CD4-positive, CD25-positive, alpha-beta regulatory T cell (primary cell): ENCODE measurements around the gene HOXA4. TPM values are rescaled to one million over a fixed set of nuclear protein-coding genes. Genes with fewer than 3 reads are reported as not detected.

Experiments used
- ATAC-seq, 2 donors: fragments of 150-1000 bp; cut with Tn5 transposase; one replicate each; pipeline ENCODE4 v1.10.0; 2021; ENCODE audit warnings: low read depth in 2 of 2, moderate number of reproducible peaks in 2 of 2, moderate library complexity in 1 of 2
- DNase-seq, 3 donors: peaks; one replicate each; pipeline versions ENCODE4 v3.0.0 to v3.0.0-alpha.2; 2012 to 2022; ENCODE audit warnings: mixed read lengths in 1 of 3
- H3K27ac ChIP-seq: one replicate; pipeline ENCODE4 v1.7.0; 2013; ENCODE audit warnings: mild to moderate bottlenecking, low read length; ENCODE audit not compliant: insufficient read depth, poor library complexity, severe bottlenecking
- H3K27me3 ChIP-seq: one replicate; pipeline ENCODE4 v1.7.0; 2013; ENCODE audit warnings: low read length; ENCODE audit not compliant: control insufficient read depth, insufficient read depth
- H3K36me3 ChIP-seq: one replicate; pipeline ENCODE4 v1.7.0; 2013; ENCODE audit warnings: mild to moderate bottlenecking, low read length, moderate library complexity; ENCODE audit not compliant: control insufficient read depth, insufficient read depth
- H3K4me1 ChIP-seq: 2 replicates; pipeline ENCODE4 v1.7.0; 2013; ENCODE audit warnings: mild to moderate bottlenecking, low read length; ENCODE audit not compliant: insufficient read depth, control insufficient read depth, poor library complexity, severe bottlenecking
- H3K4me3 ChIP-seq: one replicate; pipeline ENCODE4 v1.7.0; 2013; ENCODE audit warnings: low read depth, mild to moderate bottlenecking, low read length, moderate library complexity
- H3K9me3 ChIP-seq, 2 experiments: 1 replicate in 1 of 2; 2 replicates in 1 of 2; pipeline ENCODE4 v1.7.0; 2013; ENCODE audit warnings: low read length in 2 of 2, mild to moderate bottlenecking in 1 of 2, moderate library complexity in 1 of 2; ENCODE audit not compliant: control insufficient read depth in 2 of 2
- H3K27ac Mint-ChIP-seq, 3 donors: one replicate each; pipeline ENCODE4 v1.8.0; 2020 to 2022; ENCODE audit warnings: mild to moderate bottlenecking in 3 of 3, mixed read lengths in 3 of 3, moderate library complexity in 2 of 3
- H3K27me3 Mint-ChIP-seq: one replicate; pipeline ENCODE4 v1.8.0; 2022; ENCODE audit warnings: mild to moderate bottlenecking, mixed read lengths
- H3K36me3 Mint-ChIP-seq: one replicate; pipeline ENCODE4 v1.8.0; 2020; ENCODE audit warnings: mixed read lengths
- H3K4me1 Mint-ChIP-seq, 4 donors: one replicate each; pipeline ENCODE4 v1.8.0; 2020 to 2022; ENCODE audit warnings: mixed read lengths in 4 of 4, mild to moderate bottlenecking in 1 of 4
- H3K4me3 Mint-ChIP-seq, 4 donors: one replicate each; pipeline ENCODE4 v1.8.0; 2020 to 2022; ENCODE audit warnings: mild to moderate bottlenecking in 4 of 4, mixed read lengths in 4 of 4, moderate library complexity in 3 of 4
- H3K9me3 Mint-ChIP-seq, 7 donors: one replicate each; pipeline ENCODE4 v1.8.0; 2020 to 2022; ENCODE audit warnings: mixed read lengths in 7 of 7, mild to moderate bottlenecking in 3 of 7, moderate library complexity in 2 of 7
- polyA plus RNA-seq, 4 donors: library from polyadenylated mRNA; unstranded; fragments of 300-500 nt; fragmentation: Illumina TruSeq; gene quantifications; one replicate each; pipeline ENCODE4 v1.2.3, GENCODE V29; 2021
- total RNA-seq: library from RNA; stranded (reverse); gene quantifications from one replicate; pipeline ENCODE4 v1.2.3, GENCODE V29; 2022

Gene HOXA4
- total and polyA plus RNA-seq, 5 donors from 2014 or later = 0.13 to 0.18 TPM; not detected in 3

- ATAC-seq (no peak), DNase-seq (no peak)
- no peaks in the 10 kb centered on the region for H3K4me1 ChIP-seq
- Mint-ChIP-seq H3K4me3 (no peak overlapping the region), H3K27me3 (peaks cover 24% of the 10 kb centered on the region), H3K27ac (no peak overlapping the region), H3K9me3 (no peaks in the 10 kb centered on the region), H3K36me3 (no peaks in the 10 kb centered on the region), H3K4me1 (no peaks in the 10 kb centered on the region)
- no peaks in the 10 kb centered on the region for H3K36me3 ChIP-seq
- no peaks in the 10 kb centered on the region for H3K9me3 ChIP-seq
- no peak overlapping the region for H3K4me3 ChIP-seq
- no peak overlapping the region for H3K27ac ChIP-seq
- H3K27me3 ChIP-seq = no peaks in the 10 kb centered on the region
Measured at GRCh38 chr7:27115221-27116026, 15.1 kb downstream of the HOXA4 start.

GRCh38 chr7:27114881-27115220, 15.7 kb downstream of the HOXA4 start:
- no peaks in the 10 kb centered on the region for H3K4me1 ChIP-seq
- H3K27me3 ChIP-seq = no peaks in the 10 kb centered on the region
- H3K36me3 ChIP-seq = no peaks in the 10 kb centered on the region
- ATAC-seq (no peak), DNase-seq (no peak)
- H3K4me3 ChIP-seq = no peak overlapping the region
- no peak overlapping the region for H3K4me3 Mint-ChIP-seq
- H3K27ac ChIP-seq = no peak overlapping the region
- H3K27ac Mint-ChIP-seq = no peak overlapping the region
- peaks cover 26% of the 10 kb centered on the region for H3K27me3 Mint-ChIP-seq
- no peaks in the 10 kb centered on the region for H3K9me3 Mint-ChIP-seq
- no peaks in the 10 kb centered on the region for H3K9me3 ChIP-seq
- H3K36me3 Mint-ChIP-seq = no peaks in the 10 kb centered on the region
- no peaks in the 10 kb centered on the region for H3K4me1 Mint-ChIP-seq

GRCh38 chr7:27113991-27114769, 16.4 kb downstream of the HOXA4 start:
- H3K4me3 Mint-ChIP-seq = no peak overlapping the region
- no peaks in the 10 kb centered on the region for H3K9me3 ChIP-seq
- H3K9me3 Mint-ChIP-seq = no peaks in the 10 kb centered on the region
- no peak overlapping the region for H3K27ac Mint-ChIP-seq
- H3K27me3 Mint-ChIP-seq = peaks cover 27% of the 10 kb centered on the region
- no peaks in the 10 kb centered on the region for H3K4me1 ChIP-seq
- H3K27me3 ChIP-seq = no peaks in the 10 kb centered on the region
- no peak overlapping the region for H3K27ac ChIP-seq
- ATAC-seq (no peak), DNase-seq (no peak)
- H3K4me1 Mint-ChIP-seq = no peaks in the 10 kb centered on the region
- H3K36me3 Mint-ChIP-seq = no peaks in the 10 kb centered on the region
- no peaks in the 10 kb centered on the region for H3K36me3 ChIP-seq
- H3K4me3 ChIP-seq = no peak overlapping the region

GRCh38 chr7:27112955-27113949, 17.3 kb downstream of the HOXA4 start:
- Mint-ChIP-seq H3K36me3 (no peaks in the 10 kb centered on the region), H3K4me1 (no peaks in the 10 kb centered on the region), H3K27ac (no peak overlapping the region), H3K9me3 (peaks cover 0 to 2% (median 0%) of the 10 kb centered on the region in 7 donors), H3K27me3 (peaks cover 21% of the 10 kb centered on the region), H3K4me3 (no peak overlapping the region)
- Histone ChIP-seq H3K4me3 (no peak overlapping the region), H3K27ac (no peak overlapping the region), H3K9me3 (no peaks in the 10 kb centered on the region), H3K36me3 (no peaks in the 10 kb centered on the region), H3K27me3 (no peaks in the 10 kb centered on the region), H3K4me1 (no peaks in the 10 kb centered on the region)
- no peak for DNase-seq
- no peak for ATAC-seq

- Mint-ChIP-seq H3K4me1 (no peaks in the 10 kb centered on the region), H3K27me3 (peaks cover 17% of the 10 kb centered on the region), H3K27ac (no peak overlapping the region), H3K9me3 (peaks cover 0 to 2% (median 0%) of the 10 kb centered on the region in 7 donors), H3K36me3 (no peaks in the 10 kb centered on the region), H3K4me3 (no peak overlapping the region)
- Histone ChIP-seq H3K36me3 (no peaks in the 10 kb centered on the region), H3K9me3 (no peaks in the 10 kb centered on the region), H3K4me3 (no peak overlapping the region), H3K27me3 (no peaks in the 10 kb centered on the region), H3K4me1 (no peaks in the 10 kb centered on the region), H3K27ac (no peak overlapping the region)
- ATAC-seq (no peak), DNase-seq (no peak)
Measured at GRCh38 chr7:27112361-27112760, 18.2 kb downstream of the HOXA4 start.

GRCh38 chr7:27111751-27112277, 18.7 kb downstream of the HOXA4 start:
- H3K9me3 Mint-ChIP-seq = peaks cover 0 to 2% (median 0%) of the 10 kb centered on the region in 7 donors
- H3K27ac ChIP-seq = no peak overlapping the region
- H3K9me3 ChIP-seq = no peaks in the 10 kb centered on the region
- H3K27ac Mint-ChIP-seq = no peak overlapping the region
- DNase-seq (no peak), ATAC-seq (no peak)
- no peaks in the 10 kb centered on the region for H3K36me3 Mint-ChIP-seq
- no peak overlapping the region for H3K4me3 ChIP-seq
- no peak overlapping the region for H3K4me3 Mint-ChIP-seq
- H3K27me3 ChIP-seq = no peaks in the 10 kb centered on the region
- H3K27me3 Mint-ChIP-seq = peaks cover 17% of the 10 kb centered on the region
- no peaks in the 10 kb centered on the region for H3K4me1 ChIP-seq
- H3K4me1 Mint-ChIP-seq = no peaks in the 10 kb centered on the region
- H3K36me3 ChIP-seq = no peaks in the 10 kb centered on the region

- Mint-ChIP-seq H3K36me3 (no peaks in the 10 kb centered on the region), H3K9me3 (peaks cover 0 to 2% (median 0%) of the 10 kb centered on the region in 7 donors), H3K27me3 (peaks cover 13% of the 10 kb centered on the region), H3K4me1 (no peaks in the 10 kb centered on the region), H3K4me3 (no peak overlapping the region), H3K27ac (no peak overlapping the region)
- Histone ChIP-seq H3K4me3 (no peak overlapping the region), H3K27ac (no peak overlapping the region), H3K27me3 (no peaks in the 10 kb centered on the region), H3K4me1 (no peaks in the 10 kb centered on the region), H3K9me3 (no peaks in the 10 kb centered on the region), H3K36me3 (no peaks in the 10 kb centered on the region)
- DNase-seq (no peak), ATAC-seq (no peak)
Measured at GRCh38 chr7:27111042-27111750, 19.4 kb downstream of the HOXA4 start.
